HS-27A (cell line): ENCODE data around the gene C2CD2.

ENCODE experiments used
- DNase-seq: peaks from one replicate; pipeline ENCODE4 v3.0.0-alpha.2; 2012; ENCODE audit warnings: low read depth, missing footprints

C2CD2 gene

DNA sequence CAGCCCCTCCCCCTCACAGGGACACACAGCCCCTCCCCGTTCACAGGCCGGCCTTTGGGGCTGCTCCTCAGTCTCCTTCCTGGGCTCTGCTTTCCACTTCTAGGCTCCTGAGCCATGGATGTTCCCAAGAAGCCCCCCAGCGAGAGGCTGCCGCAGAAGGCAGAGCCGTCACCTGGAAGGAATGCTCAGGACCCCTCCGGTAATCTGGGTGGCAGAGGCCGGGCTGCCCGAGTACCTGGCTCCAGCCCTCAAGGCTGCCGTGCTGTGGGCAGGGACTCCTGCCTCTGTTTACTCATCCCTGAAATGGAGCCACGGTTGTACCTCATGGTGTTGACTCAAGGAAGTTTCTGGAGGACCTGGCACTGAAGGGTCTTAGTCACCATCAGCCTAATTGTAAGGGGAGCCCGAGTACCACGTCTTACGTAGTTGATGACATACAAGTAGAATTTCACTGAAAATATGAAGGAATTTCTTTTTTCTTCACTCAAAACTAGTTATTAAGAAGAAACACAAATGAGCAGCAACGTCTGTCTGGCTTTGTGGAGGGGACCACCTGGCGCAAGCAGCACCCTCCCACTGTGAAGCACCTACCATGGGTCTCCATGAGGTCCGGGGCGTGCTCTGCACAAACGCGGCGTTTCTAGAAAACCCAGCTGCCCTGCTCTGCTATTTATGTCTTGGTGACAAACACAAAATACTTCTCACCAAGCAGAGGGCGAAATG is 108.3 kb downstream of the C2CD2 start:
- no peak for DNase-seq

DNA sequence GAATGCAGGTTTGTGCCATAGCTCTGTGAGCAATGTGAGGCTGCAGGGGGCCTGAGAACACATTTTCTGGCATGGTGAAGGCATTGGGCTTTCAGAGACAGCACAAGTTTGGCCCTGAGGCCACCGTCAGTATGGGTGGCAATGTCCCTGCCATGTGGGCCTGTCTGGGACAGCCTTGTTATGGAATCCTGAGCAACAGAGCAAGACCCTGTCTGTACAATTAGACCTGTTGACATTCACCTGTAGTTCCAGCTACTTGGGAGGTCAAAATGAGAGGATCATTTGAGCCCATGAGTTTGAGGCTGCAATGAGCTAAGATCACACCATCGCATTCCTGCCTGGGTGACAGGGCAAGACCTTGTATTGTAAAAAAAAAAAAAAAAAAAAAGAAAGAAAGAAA is 110.2 kb downstream of the C2CD2 start:
- DNase-seq = no peak

DNA sequence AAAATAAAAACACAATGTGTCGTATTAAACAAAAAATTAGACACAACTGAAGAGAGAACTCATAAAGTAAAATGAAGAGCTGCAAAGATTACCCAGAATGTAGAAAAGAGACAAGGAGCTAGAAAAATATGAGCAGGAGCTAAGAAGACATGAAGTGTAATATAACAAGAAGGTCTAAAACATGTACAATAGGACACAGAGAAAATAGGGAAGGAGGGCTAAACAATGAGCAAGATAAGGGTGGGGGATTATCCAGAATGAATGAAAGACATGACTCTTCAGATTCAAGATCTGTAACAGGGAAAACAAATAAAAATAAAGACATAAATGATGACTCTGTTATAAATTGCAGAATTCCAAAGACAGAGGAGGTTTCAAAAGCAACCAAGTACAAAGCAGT is 112.9 kb downstream of the C2CD2 start:
- no peak for DNase-seq

DNA sequence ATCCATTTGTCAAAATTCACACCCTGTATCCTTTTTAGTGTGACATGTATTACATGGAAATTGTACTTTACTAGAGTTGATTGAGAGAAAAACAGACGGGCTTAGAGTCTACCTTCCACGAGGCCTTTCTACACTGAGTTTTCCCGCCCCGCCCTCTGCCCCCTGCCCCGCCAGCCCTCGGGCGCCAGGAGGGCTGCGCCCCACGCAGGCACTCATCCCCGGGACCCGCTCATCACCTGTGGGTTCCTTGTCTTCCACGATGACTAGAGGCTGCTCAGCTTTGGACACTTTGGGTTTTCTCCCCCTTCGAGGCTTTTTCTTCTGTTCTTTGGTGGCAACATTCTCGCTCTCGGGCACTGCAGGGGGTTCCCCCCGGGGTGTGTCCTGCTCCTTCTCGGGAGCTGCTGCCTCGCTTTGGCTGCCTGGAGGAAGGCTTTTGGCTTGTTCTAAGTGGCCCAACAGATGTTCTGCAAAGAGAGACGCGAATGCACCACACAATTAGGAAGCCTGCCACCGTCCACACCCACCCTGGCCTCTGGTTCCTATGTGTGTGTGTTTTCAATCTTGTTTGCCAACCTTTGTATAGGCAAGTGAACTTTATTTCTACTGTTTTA is 114.3 kb downstream of the C2CD2 start:
- DNase-seq = no peak

DNA sequence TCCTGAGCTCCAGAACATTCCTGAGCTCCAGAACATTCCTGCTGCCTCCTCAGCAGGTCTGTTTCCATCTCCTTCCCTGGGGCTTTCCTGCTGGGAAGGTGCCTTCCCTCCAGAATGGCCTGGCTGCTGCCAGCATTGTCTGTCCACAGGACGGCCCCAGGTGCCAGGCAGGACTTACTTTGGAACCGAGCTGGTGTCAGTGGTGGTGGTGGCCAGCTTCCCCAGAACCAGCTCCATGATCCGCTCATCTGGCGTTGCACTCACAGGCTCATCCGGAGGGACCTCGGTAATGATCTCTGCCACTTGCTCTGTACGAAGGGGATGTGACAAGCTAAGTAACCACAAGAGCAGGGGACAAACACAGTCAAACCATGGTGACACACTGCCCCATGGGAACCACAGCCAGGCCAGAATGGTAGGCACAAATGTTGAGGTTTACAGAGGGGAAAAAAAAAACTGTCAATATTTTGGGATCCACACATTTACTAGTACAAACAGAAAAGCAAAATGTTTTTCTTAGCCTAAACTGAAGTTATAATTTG is 116.0 kb downstream of the C2CD2 start:
- no peak for DNase-seq

DNA sequence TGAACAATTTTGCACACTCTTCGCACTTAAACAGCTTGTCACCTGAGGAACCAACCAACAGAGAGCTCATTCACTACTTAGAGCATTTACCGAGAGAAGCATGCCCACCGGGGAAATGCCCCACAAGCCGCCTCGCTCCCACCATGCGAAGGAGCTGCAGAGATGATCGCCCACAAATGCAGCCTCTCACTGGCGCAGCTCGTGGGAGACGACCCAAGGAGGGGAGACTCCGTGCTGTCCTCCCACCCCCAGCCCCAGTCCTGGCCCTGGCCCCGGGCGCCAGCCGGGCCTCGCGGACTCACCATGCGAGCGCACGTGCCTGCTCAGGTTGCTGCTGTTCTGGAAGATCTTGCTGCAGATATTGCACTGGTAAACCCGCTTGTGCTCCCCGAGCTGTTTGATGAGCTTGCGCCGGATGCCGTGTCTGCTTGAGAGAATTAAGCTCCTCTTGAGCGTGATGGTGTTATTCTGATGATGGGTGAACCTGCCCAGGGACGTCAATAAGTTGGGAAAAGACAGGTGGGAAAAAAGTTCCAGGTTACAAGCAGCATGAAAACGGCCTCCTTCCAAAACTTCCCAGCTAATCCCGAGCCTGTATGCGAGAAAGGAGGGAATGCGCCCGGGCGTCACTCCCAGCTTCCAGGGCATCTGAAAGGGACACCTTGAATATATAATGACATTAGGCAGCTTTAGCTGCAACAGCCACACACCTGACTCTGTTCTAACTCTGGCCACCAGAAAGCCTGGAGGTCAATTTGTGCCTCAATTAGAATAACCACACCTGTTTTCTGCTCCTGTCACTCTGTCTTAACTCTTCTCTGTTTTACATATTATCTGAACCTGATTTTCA is 117.4 kb downstream of the C2CD2 start:
- DNase-seq = no peak

DNA sequence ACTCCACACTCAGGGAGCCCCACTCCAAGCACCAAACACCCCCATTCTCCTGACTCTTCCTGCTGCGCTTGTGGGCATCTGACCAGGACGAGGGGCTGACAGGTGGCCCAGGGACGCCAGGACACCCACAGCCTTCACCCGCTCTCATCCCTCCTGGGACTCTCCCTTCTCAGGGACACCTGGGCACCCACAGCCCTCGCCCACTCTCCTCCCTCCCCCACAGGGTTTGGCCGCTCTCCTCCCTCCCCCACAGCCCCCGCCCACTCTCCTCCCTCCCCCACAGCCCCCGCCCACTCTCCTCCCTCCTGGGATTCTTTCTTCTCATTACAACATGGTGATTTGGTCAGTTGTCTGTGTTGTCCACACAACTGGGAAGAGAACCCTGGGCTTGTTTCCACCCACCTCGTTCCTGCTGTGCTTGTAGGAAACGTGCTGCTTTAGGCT is 118.1 kb downstream of the C2CD2 start:
- no peak for DNase-seq
